GM19324 (cell line): ENCODE data around the gene MAD1L1.
"Not testable (repeated sequence)": the region's sequence is repeated elsewhere in the genome, so short reads cannot be mapped to it uniquely, and the experiment has no call there.

Source experiments
- ATAC-seq: cut with Tn5 transposase; IDR thresholded peaks from one replicate; pipeline ENCODE4 v1.9.1; 2021; ENCODE audit warnings: mild to moderate bottlenecking, moderate library complexity; ENCODE audit not compliant: unreplicated experiment, low FRiP score

MAD1L1 gene

DNA sequence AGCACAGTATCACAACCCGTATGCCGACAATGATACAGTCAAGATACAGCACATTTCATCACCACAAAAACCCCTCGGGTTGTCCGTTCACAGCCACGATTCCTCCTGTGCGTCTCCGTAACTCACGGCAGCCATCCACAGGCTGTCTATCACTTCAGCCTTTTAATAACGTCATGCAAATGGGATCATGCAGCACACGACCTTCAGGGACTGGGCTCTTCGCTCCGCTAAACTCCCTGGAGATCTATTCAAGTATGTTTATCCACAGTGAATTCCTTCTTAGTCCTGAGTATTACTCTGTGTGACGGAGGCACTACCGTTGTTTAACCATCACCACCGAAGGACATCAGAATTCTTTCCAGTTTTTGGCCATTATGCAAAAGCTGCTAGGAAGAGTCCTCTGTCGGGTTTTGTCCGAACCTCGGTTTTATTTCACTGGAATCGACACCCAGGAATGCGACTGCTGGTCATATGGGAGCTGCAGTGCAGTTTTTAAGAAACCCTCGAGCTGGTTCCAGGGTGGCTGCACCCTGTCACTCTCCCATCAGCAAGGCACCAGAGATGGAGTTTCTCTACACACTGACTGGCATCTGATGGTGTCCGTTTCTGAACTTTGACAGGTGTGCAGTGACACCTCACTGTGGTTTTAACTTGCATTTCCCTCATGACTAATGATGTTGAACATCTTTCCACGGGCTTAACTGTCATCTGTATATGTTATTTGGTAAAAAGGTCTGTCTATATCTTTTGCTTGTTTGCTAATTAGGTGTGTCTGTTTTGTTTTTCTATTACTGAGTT, 193.6 kb downstream of the MAD1L1 start:
- ATAC-seq = no peak

DNA sequence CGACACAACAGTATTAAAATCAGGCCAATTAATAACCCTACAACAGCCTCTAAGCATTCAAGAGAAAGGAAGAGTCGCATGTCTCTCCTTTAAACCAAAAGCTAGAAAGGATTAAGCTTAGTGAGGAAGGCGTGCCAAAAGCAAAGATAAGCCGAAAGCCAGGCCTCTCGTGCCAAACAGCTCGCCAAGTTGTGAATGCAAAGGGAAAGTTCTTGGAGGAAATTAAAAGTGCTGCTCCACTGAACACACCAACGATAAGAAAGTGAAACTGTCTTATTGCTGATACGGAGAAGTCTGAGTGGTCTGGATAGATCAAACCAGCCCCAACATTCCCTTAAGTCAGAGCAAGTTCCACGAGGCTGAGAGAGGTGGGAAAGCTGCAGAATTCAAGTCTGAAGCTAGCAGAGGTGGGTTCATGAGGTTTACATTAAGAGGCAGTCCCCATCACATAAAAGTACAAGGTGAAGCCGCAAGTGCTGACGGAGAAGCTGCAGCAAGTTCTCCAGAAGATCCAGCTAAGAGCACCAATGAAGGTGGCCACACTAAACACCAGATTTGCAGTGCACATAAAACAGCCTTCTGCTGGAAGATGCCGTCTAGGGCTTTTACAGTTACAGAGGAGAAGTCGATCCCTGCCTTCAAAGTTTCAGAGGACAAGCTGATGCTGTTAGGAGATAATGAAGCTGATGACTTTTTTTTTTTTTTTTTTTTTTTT, 194.8 kb downstream of the MAD1L1 start:
- ATAC-seq = no peak

DNA sequence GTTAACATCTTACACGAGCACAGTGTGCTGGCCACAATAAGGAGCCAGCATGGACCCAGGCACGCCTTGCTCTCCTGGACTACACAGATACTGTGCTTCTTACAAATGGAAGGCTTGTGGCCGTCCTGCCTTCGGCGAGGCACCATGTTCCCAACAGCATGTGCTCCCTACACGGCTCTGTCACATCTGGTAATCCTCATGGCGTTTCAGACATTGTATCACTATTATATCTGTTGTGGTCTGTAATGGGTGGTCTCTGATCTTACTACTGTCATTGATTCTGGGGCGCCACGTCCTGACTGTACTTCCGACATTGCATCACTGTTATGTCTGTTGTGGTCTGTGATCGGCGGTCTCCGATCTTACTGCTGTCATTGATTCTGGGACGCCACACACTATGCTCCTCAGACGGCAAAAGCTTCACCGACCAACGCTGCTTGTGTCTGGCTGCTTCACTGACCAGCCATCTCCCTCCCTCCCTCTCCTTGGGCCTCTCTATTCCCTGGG, 195.4 kb downstream of the MAD1L1 start:
- no peak for ATAC-seq

DNA sequence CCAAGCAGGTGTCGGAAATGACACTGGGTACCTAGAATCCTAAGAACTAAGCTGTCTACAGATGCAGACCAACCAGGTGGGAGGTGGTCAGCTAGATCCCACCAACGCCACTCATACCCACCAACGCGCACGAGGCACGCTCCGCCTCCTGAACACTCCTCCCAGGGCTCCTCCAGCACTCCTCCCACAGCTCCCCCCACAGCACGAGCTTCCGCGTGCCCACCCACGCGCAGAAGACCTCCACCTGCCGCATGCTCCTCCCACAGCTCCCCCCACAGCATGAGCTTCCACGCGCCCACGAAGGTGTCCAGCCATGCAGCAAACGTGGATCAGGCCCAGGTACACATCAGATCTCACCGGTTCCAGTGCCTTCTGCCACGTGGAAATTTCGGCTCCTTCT, 196.0 kb downstream of the MAD1L1 start:
- ATAC-seq = no peak

DNA sequence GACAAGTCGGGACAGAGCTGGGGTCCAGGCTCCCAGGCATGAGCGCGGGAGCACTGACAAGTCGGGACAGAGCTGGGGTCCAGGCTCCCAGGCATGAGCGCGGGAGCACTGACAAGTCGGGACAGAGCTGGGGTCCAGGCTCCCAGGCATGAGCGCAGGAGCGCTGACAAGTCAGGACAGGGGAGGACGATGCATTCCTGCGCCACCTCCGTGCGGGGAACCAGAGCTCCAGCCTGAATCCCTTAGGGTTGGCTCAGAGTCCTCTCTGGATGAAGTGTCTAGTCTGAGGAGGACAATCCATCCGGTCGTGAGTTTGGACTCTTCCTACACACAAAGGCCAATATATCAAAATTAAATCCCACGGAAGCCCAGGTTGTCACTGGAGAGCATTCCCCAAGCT, 196.5 kb downstream of the MAD1L1 start:
- not testable (repeated sequence) for ATAC-seq

DNA sequence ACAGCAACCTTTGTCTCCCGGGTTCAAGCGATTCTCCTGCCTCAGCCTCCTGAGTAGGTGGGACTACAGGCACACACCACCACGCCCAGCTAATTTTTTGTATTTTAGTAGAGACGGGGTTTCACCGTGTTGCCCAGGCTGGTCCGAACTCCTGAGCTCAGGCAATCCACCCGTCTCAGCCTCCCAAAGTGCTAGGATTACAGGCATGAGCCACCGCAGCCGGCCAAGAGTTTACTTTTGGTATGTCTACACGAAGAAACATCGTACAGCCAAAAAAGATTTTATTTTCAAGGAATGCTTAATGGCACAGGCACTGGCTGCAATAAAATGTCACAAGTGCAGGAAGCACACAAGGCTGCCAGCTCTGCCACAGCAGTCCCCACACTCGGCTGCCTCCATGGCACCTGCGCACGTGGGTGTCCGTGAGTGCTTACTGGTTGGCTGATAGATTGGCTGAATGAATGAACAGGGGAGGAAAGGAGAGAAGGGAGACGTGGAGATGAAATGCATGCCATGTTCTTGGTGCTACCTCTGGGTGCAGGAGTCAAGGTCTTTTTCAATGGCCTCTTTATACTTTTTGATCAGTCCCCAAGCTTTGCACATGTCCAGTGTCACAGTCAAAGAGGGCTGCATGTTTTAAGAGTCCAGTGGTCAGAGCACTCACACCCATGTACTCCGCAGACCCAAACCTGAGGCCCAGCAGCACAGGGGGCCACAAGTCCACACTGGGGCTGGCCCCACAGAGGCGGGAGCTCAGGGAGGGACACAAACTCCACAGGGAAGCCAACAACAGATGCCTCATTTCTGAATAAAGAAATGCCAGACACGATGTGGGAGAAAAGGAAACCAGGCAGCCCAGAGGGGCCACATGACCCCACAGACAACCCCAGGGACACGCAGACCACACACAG, 198.2 kb downstream of the MAD1L1 start:
- no peak for ATAC-seq

DNA sequence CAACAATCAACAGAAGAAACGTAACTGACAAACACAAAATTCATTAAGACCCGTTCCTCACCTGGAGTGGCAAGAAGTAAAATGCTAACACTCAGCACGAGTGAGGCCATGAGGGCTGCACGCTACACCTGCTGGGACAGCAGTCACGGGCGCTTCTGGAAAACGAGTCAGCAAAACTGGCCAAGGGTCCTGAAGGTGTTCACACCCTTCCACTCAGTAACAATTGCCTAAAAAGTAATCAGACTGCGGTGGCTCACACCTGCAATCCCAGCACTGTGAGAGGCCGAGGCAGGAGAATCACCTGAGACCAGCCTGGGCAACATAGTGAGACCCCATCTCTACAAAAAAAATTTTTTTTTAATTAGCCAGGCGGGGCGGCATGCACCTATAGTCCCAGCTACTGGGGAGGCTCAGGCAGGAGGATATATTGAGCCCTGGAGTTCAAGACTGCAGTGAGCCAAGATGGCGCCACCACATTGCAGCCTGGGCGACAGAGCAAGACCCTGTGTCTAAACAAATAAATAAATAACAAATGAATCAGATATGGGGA, 199.1 kb downstream of the MAD1L1 start:
- no peak for ATAC-seq

DNA sequence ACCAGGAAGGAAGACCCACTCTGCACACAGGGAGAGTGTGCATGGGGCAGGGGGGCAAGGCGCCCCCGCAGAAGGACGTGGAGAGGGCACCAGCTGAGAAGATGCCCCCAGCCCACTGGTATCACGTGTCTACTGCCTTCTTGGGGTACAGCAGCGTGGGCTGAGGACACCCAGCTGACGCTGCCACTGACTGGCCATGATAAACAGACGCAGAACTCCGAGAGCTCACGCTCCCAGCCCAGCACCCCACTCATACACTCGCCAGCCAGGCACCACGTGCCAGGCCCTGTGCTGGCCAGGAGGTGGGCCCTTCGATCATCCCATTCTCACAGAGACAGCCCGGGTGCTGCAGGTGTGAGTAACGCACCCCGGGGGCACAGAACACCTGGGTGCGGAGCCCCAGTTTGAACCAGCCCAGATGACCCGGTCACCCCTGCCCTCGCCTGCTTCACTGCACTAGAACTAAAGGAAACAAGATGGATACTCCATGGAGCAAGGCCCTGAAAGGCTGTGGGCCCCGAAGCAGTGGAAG, 199.8 kb downstream of the MAD1L1 start:
- no peak for ATAC-seq

DNA sequence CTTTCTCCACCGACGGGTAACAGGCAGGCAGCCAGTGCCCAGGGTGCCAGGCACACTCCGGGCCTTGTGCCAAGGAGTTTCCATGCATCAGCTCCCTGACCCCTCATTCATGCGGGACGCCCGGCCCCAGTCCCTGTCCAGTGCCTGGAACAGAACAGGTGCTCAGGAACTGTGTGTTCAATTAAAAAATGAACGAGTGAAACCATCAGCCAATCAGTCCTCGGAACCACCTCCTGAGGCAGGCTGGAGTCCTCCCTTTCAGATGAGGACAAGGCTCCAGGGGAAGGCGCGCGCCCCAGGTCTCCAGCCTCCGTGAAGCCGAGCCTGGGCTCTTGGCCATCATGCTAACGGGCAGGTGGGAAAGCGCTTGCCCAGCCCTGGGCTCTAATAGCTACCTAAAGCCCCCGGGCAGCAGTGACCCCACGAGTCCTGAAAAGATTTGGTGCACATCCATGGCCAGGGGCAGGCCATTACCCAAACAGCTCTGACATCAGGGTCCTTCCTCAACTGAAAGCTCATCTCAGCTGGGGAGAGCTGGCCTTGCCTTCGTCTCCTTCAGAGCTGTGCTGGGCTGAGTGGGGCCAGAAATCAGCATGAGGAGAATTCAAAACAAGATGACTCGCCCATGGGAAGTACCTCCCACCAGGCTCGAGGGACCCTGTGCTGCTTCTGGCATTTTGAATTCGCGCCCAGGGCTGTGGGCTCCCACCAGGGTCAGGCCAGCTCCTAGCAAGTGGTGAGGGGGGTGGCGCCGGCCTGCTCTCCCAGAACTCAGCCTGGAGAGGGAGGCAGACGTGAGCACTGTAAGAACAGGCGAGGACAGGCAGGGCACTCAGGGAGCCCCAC, 200.5 kb downstream of the MAD1L1 start:
- ATAC-seq = no peak

DNA sequence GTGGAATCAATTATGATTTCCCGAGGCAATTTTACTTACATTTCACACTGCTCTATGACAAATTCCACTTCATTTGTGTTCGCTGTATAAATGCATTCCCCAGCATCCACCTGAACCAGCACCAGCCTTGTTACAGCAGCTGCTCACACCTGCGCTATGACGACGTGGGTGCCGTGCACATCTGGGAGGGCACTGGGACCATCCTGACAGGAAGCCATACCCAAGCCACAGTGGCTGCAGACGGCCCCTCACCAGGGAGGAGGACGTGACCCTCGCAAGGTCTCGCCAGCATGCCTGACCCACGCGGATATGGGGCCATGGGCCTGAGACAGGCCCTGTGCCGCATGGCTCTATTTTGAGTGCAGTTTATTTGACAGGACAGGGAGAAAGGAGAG, 201.3 kb downstream of the MAD1L1 start:
- no peak for ATAC-seq

DNA sequence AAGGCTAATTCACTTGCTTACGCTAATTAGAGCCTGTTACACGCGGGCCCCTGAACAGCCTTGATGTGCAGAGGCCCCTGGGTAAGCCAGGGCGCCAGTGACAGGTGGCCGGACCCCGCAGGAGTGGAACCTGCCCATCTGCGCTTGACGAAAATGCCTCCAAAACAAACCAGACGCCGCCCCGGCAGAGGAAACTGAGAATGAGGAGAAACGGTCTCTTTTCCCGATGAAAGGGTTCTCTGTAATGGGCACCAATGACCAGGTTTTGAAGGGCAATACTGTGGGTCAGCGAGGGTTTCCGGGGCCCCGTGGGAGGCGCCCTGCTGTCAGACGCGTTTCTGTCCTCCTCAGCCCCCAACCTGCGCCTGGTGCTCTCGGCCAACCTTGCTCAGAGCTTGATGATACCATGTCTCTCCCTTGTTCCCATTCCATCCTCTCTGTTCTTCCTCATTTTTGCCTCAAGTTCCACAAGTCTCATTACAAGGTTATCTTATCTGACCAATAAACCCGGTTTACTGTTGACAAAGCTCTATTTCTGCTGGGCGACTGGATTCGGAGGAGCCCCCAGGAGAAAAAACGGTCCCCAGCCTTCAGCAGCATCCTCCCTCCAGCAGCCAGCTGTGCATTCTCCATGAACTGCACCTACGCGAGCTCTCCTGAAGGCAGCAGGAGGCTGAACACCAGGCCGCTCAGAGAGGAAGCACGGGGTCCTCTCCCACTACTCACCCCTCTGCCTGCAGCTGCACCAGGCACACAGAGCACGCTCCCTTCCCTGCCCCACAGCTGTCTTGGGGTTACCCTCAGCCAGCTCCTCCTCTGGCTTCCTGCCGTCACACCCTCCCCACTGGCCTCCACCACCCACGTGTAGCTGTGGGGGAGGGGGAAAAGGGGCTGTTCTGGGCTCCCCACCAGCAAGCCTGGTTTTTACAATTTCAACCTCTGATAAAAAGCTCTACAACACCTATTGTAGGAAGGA, 202.0 kb downstream of the MAD1L1 start:
- no peak for ATAC-seq

DNA sequence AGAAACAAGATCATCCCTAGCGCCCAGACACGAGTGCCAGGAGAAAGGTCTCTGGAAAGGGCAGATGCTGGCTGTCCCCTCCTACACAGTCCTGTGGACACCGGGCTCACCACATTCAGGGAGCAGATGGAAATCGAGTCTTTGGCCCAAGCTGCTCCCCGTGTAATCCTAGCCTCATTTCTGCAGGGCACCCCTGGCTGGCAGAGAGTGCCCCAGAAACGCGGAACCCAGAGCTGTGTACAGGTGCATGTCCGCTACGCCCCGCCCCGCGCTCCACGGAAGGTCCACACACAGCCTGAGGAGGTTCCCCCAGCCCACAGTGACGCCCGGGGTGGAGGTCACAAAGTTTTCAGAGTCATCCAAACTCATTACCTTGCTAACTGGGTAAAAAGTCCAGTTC, 202.8 kb downstream of the MAD1L1 start:
- no peak for ATAC-seq

DNA sequence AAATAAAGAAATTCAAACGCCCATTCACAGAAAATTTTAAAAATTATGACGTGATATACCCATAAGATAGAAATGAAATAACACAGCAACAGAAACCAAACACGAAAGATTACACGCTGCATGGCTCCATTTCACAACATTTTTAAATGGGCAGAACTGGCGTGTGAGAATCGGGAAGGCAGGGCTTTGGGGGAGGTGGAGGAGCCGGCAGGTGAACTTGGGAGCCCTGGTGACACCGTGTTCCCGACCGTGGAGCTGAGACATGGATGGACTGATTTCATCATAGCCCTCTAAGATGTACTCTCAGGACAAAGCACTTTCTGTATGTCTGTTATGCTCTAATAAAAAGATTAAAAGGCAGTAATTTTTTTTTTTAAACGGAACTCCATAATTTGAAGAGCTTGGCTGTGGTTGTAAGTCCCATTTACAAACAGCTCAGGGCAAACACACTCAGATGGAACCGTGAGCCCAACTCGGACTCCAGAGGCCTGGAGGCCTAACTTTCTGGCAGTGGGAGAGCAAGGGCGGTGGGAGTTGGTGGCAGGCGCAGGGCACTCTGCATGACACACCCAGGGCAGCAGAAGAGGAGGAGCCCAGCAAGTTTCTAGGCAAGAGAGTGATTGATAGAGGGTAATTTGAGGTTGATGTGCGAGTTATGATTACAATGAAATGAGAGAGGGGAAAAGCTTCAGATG, 203.4 kb downstream of the MAD1L1 start:
- no peak for ATAC-seq

DNA sequence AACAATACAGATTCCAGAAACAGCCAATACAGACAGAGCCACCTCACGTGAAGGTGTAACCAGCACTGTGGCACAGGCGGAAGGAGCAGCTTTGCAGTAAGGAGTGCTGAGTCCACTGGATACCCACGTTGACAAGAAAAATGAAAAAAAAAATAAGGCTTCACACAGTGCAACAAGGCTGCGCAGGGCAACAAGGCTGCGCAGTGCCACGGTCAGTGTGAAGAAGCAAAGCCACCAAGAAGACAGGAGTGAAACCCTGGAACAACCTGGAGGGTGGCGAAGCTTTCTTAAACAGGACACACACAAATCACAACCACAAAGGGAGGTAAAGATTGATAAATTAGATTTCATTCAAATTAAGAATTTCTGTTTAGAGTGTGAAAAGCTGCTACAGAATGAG, 204.0 kb downstream of the MAD1L1 start:
- ATAC-seq = no peak

DNA sequence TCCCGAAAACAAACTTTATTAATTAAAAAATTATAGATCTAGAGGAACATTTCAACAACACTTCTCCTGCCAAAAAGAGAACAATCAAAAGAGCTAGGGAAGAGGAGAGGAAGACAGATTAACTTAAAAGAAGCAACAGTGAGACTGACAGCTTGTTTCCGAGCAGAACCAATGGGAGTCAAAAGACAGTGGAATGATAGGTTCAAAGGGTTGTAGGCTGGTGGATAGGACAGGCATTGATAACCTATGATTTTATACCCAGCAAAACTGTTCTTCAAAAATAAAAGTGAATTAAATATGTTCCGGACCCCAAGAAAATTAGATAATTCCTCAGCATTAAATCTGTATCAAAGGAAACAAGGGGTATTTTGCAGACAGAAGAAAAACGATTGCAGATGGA, 207.6 kb downstream of the MAD1L1 start:
- ATAC-seq = no peak

DNA sequence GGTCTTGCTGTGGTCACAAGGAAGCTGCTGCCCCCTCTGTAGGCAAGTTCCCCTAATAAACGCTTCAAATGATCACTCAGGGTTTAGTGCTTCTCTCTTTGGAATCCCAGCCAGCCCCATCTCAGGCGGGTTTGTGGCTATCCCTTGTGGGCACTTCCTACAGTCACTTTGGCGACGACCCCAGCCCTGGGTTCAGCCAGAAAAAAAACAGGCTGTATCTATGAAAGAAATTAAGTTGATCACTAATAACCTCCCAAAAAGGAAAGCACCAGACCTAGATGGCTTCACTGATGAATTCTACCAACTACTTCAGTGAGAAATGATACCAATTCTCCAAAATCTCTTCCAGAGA, 208.2 kb downstream of the MAD1L1 start:
- ATAC-seq = no peak

DNA sequence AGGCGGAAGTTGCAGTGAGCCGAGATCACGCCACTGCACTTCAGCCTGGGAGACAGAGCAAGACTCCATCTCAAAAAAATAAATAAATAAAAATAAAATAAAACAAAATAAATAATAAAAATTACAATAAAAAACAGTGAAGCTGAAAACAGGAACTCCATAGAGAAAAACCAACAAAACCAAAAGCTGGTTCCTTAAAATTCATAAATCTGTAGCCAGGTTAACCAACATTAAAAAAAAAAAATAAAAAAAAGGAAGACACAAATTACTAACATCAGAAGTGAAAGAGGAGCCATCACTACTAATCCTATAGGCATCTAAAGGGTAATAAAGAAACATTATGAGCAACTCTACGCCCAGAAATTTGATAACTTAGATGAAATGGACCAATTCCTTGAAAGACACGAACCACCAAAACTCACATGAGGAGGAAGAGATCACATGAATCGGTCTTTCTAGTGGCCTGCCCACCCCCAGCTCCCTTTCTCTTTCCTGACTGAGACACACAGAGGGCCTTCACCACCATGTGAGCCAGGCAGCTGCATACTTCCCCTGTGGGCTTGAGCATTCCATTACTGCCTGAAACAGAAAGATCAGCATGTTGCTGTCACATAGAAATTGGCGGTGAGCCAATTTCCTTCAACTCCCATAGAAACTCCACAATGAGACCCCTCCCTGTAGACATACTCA, 208.7 kb downstream of the MAD1L1 start:
- ATAC-seq = no peak
